Stimulated activated CD4-positive, alpha-beta T cell treated with anti-CD3 and anti-CD28 coated beads, Interleukin-1b, Interleukin-23, amount 100 ng/mL, for 1 hour (primary cell): Measurements from ENCODE around the gene WIPF2.

Source experiments
- DNase-seq, 2 donors: peaks; one replicate each; pipeline ENCODE4 v3.0.0-alpha.2; 2020; ENCODE audit warnings: low read depth in 2 of 2

Gene WIPF2

DNA sequence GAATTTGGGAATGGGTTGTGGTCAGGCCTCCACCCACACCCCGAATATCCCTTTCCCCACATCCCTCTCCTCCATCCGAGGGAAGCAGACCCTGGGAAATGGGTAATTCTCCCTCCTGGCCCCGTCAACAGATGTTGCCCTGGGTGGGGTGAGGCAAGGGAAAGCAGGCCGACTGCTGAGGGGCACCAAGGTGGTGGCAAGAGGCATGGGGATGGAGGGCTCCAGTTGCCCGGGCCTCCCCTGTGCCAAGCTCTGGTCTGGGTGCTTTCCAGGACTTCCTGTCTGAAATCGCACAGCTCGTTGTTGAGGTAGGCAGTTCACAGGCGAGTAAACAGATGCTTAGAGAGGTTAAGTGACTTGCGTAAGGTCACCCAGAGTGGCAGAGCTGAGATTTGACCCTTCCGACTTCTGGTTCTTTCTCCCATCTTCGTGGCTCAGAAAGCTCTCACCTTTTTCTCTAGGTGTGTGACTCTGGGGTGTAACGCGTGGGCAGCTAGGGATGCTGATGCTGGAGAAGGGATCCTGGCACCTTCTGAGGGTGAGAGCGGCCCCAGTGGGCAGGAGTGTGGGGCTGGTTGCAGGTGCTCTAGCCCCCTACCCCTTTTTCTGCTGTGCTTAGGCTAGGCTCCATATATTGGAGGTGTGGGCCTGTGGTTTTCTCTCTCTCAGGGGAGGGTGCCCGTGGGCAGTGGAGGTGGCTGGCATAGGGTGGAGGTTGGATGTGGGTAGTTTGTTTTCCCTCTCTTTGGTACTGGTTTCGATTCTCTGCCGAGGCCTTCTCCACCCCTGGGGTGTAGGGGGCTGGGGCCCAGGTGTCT lies 107.1 kb downstream of the WIPF2 start:
- DNase-seq = no peak

DNA sequence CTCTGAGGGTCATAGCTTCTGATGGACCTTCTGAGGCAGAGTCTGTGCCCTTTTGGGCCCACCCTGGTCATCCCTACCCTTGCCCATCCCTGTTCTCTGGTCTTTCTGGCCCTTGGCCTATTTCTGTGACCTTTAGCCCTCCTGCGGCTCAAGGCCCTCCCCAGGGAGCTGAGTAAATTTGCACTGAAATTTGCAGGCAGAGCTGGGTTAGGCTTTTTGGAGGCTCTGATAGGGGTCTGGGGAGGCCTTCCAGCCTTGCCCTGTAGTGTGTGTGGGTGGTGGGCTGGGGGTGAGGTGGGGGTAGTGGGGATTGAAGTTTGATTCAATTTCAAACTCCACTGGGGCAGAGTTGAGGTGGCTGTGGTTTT lies 107.7 kb downstream of the WIPF2 start:
- no peak for DNase-seq

DNA sequence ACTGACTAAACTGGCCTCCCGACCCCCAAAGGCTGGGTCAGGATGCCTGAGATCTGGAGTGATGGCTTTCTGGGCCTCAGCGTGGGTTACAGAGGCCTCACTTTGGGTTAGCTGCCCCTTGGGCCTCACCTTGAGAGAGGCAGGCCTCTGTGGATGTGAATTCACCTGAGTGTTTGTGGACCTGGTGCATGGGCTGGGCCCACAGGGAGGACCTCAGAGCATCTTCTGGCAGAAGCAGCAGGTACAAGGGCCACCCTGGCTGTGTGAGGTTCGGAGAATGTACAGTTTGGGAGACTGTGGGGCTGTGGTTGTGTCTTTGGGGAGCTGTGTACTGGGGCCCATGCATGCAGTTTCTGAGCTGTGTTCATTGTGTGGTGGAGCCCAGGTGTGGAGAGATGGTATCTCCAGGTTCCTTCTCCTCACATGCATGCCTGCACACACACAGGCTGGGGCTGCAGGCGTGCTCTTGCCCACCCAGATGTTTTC lies 108.2 kb downstream of the WIPF2 start:
- DNase-seq = no peak

DNA sequence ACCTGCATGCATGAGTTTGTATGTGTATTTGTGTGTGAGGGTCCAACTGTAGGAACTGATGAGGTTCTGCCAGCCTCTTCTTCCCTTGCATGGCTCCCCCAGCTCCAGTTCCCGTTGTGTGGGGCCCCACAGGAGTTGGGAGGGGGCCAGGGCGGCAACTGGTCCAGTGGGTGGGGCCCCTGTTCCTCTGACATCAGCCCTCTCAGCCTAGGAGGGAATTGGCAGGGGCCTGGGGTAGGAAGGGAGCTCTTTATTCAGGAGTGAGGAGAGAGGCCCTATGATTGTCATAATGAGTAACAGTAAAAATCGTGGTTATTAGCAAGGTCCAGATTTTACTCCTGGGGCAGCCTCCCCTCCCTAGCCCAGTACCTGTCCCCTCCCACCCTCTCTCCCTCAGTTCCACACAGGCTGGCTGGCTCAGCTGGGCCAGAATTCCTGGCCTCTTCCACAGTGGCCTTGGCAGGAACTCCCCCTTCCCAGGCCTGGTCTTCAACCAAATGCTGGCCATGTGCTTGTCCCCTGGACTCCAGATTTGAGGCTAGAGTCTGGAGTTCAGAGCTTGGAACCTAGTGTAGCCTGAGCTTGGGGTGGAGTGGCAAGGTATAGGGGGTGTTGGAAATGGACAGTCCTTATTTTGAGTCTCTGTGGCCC lies 108.8 kb downstream of the WIPF2 start:
- DNase-seq = no peak

DNA sequence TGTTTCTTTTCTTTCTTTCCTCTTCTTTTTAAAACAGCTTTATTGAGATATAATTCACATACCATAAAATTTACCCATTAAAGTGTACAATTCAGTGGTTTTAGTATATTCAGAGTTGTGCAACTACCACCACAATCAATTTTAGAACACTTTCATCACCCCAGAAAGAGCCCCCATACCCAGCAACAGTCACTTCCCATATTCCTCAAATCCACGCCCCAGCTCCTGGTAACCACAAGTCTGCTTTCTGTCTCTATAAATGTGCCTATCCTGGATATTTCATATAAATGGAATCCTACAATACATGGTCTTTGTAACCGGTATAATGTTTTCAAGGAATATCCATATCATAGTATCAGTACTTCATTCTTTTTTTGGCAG lies 109.3 kb downstream of the WIPF2 start:
- DNase-seq = no peak

DNA sequence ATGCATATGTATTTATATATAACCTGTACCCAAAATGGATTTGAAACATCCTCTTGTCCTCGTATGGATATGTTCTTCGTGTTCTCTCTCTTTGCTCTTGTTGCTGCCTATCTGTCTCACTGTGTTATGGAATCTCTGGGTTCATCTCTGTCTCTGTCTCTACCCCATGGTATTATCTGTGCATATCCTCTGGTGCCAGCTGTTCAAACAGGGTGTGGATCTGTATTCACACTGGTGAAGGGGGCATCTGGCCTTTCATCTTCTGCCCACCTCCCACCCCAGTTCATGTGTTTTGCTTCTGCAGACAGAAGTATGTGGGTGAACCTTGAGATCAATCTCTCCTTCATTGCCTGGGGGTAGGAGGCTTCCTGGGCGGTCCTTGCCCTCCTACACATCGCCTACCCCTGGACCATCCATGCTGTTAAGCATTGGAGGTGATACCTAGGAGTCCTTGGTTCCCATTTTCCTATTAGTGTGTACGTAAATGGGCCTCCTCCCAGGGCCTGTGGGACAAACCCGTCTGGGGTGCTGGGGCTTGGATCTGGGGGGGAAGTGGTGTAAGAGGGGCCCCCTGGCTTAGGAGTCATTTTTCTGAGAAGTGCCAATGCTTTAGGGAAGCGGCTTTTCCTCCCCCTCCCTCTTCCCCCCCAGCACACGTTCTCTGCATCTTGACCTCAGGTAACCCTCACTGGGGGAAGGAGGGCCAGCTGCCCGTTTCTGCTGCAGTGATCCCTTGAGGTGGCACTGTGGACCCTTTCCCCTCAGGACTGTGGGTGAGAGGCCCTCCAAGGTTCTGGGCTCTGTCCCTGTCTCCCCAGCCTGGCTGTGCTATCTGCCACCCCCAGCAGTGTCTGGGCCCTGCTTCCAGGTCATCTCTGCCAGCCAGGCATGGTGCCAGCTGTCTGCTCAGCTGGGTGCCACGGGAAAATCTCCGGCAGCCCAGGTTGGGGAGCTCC lies 111.0 kb downstream of the WIPF2 start:
- DNase-seq = no peak

DNA sequence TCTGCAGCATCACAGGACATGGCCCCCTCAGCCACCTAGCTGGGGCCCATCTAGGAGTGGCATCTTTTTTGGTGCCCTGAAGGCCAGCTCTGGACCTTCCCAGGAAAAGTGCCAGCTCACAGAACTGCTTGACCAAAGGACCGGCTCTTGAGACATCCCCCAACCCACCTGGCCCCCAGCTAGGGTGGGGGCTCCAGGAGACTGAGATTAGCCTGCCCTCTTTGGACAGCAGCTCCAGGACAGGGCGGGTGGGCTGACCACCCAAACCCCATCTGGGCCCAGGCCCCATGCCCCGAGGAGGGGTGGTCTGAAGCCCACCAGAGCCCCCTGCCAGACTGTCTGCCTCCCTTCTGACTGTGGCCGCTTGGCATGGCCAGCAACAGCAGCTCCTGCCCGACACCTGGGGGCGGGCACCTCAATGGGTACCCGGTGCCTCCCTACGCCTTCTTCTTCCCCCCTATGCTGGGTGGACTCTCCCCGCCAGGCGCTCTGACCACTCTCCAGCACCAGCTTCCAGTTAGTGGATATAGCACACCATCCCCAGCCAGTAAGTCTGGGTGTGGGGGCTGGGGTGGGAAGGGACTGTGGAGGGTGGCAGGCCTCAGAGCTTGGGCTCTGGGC lies 111.9 kb downstream of the WIPF2 start:
- DNase-seq = no peak

DNA sequence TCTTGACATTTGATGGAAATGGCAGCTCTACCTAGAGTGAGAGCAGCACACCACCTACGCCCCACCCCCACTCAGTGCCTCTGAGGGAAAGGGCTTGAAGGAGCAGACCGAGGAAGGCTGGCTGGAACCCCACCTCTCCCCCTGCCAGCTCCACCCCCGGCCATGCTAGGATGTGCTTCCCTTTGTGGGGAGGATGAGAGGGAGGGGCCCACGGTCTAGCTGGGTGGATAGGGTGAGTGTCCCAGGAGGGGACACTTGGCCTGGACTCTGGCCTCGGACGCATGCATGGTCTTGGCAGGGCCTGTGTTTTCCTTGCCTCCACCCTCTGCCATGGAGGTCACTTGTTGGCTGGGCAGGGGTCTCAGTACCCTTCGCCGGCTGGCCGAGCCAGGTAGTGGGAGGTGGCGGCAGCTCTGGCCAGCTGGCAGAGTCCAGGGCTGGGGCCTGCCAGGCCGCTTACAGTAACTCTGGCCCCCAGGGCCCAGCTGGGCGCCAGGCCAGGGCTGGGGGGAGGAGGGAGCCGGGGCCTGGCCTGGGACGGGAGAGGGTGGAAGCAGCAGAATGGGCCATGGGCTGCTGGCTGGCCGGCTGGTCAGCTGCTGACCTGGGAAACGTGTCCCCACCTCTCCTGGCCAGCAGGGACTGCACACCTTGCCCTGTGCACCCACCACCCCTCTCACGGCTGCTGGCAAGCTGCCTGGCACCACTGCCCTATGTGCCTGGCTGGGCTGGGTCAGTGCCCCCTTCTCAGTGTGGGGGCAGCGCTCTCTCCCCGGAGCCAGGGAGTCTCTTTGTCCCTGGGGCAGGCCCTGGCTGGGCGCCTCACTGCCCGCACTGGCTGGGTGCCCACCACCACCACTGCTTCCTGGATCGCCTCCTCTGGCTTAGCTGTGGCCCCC lies 112.9 kb downstream of the WIPF2 start:
- no peak for DNase-seq
